Measurements from ENCODE around the gene PLA2G6.

DNA sequence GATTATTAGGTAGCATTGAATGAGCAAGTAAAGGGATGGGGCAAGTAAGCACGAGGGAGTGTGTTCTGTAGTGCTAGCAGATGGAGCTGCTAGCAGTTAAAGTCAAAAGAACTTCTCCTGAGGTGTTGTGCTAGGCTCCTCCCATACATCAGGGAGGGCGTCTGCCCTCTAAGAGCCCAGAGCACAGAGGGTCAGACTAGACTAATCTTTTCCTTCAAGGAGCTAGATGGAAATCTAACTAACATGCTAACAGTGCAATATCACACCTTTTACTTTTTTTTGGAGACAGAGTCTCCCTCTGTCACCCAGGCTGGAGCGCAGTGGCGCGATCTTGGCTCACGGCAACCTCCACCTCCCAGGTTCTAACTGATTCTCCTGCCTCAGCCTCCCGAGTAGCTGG, 3.2 kb upstream of the PLA2G6 start:
- TF ChIP-seq ZNF121 (tag by site-specific recombination; IDR thresholded peaks at IDR 0.05) (no peak), ZNF677 (tag by site-specific recombination; IDR thresholded peaks at IDR 0.05) (no peak)
